Measurements from ENCODE around the gene CHD3.

- no peak for TF ChIP-seq CTCF (IDR thresholded peaks at IDR 0.05; ENCODE audit: poor library complexity, severe bottlenecking)
- no peak for TF ChIP-seq POLR2AphosphoS5 (IDR thresholded peaks at IDR 0.05)
- TF ChIP-seq REST (IDR thresholded peaks at IDR 0.05; ENCODE audit: borderline replicate concordance) = peak; percentile 34
- TF ChIP-seq RAD21 (conservative IDR thresholded peaks at IDR 0.05) = no peak
- no peak for TF ChIP-seq EZH2 (IDR thresholded peaks at IDR 0.05; ENCODE audit: borderline replicate concordance, insufficient read depth, low read length, poor library complexity, severe bottlenecking)
Observed at GRCh38 chr17:7883781-7884386, 4.7 kb upstream of the CHD3 start.
